DMS53 (cell line): ENCODE data around the gene PSMD8.
"Not testable (repeated sequence)": the region's sequence is repeated elsewhere in the genome, so short reads cannot be mapped to it uniquely, and the experiment has no call there.

ENCODE experiments used
- DNase-seq: peaks from one replicate; lab custom pipeline; 2025; lab: John Stamatoyannopoulos, UW

PSMD8 gene

DNA sequence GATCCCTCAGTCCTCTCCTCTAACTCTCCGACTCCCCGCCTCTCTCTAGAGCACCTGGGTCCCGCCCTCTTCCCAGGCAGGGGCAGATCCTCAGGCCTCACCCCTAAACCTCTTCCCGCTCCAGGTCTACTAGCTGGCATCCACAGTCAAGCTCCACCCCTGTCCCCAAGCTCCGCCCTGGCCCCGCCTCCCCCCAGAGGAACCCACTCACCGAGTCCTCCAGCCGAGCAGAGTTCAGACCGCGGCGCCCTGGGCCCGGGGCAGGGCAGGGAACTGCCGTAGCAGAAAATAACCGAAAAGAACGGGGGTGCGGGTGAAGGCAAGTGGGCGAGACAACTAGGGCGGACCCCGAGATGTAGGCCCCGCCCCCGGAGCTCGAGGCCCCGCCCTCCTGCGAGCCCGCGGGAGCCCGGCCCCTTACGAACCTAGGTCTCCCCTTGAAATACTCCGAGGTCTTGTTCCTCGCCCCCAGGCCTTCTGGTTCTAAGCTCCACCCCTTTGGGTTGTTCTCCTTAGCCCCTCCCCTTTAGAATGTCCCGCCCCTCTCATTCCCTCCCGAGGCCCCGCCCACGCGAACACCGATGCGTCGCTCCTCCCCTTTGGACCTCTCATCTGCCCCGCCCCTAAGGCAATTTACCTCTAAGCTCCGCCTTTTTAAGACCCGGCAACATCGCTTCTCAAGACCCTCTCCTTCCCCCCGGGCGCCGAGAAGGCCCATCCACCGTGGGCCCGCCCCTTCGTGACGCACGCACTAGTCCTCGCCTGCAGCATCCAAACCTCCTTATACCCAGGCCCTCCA lies 13.4 kb downstream of the PSMD8 start, which contains the start of gene GGN:
Gene GGN, minus strand, starts transcription at position 485 of the 799 bp plus-strand sequence. CDS start 773 bp downstream, outside the sequence.
- DNase-seq = peak; percentile 94

DNA sequence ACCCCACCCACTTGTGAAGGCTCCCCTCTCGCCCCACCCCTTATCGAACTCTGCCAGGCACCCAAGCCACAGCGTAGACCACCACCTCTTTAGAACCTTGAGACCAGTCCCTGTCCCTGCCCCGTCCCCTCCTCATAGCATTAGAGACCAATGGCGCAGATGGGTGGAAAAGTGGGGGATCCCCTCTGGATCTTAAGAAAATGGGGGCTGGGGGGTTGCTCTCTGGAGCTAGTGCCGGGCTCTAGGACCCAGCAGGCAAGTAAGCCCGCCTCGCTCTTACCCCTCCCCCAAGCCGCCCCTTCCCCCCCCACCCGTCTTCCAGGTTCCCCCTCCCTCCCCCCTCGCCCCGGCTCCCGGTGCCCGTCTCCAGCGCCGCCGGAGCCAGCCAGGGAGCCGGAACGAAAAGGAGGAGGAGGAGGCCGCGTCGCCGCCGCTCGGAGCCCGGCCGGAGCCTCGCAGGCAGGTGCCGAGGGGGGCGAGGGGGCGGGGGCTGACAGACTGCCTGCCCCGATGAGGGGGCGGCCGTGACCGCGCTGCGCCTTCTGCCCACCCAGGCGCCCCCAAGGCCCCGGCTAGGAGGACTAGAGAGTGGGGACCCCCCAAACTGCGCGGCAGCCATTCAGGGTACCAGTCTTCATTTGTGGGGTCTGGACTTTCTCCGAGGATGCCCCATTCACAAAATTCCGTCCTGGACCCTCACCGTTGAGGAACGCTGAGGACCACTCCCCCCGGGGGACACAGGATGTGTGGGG lies 14.2 kb downstream of the PSMD8 start, which contains the start of gene SPRED3:
Gene SPRED3, plus strand, starts transcription at position 349 of the 752 bp plus-strand sequence. CDS start 1,606 bp downstream, outside the sequence.
- peak; percentile 75 for DNase-seq

DNA sequence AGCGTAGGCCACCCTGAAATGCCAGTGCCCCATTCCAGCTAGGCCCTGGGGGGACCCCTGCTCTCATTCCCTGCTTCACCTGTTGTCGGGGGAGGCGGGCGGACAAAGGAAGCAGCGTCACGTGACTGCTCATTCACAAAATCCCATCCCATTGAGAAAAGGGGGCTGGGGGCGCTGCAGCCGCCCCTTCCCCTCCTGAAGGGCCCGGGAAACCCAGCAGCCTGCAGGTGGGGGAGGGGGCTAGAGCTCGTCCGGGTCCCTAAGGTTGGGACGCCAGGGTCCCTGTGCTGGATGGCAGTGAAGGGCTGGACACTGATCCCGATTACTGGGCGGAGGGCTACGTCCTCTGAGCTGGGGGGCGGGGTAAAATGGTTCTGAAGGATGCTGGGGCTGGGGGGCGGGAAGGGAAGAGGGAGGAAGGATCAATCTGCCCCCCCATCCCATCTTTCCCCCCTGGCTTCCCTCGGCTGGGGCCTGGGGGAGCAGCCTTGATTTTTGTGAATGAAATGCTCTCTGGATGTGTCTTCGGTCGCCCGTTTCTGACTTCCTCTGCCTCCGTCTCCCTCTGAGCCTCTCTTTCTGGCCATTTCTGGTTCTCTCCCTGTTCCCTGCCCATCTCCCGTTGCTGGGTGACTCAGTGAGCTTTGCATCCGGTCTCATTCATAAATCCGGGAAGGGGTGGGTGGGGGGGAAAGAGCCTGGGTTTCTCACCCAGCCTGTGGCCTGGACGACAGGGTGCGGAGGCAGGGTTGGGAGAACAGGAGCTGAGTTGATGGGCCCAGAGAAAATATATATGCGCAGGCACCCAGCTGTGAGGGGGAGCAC lies 14.9 kb downstream of the PSMD8 start:
- peak; percentile 78 for DNase-seq

DNA sequence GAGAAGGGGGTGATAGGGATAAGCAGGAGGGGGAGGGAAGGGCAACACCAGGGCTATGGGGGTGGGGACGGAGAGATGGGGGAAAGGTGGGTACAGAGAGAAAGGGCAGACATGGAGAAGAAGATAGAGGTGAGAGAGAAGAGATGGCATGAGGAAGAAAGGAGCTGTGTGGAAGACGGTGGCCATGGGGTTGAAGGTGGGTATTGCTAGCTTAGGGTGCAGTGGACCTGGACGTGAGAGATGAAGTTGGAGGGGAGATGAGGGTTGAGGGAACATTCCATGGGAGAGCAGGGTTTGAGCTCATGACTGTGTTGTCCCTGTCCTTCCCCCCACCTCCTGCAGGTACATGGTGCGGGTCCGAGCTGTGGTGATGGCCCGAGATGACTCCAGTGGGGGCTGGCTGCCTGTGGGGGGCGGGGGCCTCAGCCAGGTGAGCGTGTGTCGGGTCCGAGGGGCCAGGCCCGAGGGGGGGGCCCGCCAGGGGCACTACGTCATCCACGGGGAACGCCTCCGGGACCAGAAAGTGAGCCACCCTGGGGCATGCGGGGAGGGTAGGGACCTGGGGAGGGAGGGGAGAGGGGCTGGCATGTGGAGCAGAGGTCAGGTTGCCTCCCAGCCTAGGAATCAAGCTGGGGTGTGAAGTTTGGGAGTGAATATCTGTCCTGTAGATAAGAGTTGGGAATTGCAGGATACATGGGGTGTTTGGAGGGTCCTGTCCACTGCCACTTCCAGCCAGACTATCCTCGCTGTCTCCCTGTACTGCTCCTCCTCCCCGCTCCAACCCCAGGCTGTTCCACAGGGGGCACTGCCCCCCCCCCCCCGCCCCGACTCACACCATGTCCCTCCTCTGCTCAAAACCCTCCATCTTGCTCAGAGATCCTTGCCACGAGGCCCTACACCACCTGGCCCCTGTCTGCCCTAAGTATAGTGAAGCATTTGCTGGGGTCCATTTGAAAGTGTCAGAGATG lies 15.9 kb downstream of the PSMD8 start:
- DNase-seq = no peak

DNA sequence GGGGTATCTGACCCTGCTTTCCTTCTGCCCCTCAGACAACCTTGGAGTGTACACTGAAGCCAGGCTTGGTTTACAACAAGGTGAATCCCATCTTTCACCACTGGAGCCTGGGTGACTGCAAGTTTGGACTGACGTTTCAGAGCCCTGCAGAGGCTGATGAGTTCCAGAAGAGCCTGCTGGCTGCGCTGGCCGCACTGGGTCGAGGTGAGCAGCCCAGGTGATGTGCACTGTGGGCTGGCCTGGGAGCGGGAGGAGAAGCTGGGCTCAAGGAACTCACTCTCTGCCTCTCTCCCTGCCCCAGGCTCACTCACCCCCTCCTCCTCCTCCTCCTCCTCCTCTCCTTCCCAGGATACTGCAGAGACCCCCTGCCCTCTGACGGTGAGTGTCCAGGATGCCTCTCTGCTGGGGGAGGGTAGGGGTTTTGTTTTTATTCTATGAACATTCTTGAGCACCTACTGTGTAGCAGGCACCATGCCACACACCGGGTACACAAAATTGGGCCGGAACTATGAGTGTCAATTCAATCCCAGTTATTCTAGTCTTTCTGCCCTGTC lies 17.6 kb downstream of the PSMD8 start:
- no peak for DNase-seq

DNA sequence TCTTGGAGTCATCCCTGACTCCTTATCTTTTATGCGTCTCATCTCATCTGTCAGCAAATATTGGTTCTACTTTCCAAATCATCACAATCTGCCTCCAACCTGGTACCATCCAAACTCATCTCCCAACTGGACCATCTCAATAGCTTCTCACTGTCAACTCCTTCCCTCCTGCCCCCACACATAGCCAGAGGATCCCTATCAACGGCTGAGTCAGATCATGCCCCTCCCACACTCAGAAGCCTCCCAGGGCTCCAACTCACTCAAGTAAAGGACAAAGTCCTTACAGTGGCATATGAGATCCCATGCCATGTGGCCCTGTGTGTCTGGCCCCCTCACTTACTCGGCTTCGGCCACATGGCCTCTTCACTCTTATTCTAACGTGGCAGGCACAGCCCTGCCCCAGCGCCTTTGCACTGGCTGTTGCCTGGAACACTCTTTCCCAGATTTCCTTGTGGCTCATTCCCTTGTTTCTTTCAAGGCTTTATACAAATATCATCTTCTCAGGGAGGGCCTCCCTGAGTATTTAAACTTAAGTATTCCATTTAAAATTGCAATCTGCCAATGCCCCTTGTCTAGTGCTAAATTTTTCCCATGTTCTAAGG lies 18.4 kb downstream of the PSMD8 start:
- DNase-seq = peak; percentile 40

DNA sequence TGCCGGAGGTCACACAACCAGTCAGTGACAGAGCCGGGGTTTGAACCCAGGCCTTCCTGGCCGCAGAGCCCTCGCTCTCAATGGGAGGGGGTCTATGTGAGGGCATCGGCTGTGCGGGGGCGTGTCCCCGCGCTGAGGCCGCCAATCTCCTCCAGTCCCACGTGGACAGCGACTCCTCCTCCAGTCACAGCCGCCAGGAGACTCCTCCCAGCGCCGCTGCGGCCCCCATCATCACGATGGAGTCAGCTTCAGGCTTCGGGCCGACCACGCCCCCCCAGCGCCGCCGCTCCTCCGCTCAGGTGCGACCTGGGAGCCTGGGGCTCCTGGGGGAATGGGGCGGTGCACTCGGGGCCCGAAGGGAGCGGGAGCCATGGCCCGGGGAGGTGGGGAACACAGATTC lies 20.1 kb downstream of the PSMD8 start:
- DNase-seq = peak; percentile 65

DNA sequence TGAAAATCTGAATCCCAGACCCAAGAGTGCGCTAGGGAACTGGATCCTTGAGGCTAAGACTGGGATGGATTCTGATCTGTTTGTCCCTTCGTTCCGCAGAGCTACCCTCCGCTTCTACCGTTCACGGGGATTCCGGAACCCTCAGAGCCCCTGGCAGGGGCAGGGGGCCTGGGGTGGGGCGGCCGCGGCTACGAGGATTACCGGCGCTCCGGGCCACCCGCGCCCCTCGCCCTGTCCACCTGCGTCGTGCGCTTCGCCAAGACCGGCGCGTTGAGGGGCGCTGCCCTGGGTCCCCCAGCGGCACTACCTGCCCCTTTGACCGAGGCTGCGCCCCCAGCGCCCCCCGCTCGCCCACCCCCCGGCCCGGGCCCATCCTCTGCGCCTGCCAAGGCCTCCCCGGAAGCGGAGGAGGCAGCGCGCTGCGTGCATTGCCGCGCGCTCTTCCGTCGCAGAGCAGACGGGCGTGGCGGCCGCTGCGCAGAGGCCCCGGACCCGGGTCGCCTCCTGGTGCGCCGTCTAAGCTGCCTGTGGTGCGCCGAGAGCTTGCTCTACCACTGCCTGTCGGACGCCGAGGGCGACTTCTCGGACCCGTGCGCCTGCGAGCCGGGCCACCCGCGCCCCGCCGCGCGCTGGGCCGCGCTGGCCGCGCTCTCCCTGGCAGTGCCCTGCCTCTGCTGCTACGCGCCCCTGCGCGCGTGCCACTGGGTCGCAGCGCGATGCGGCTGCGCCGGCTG lies 21.2 kb downstream of the PSMD8 start:
- no peak for DNase-seq

DNA sequence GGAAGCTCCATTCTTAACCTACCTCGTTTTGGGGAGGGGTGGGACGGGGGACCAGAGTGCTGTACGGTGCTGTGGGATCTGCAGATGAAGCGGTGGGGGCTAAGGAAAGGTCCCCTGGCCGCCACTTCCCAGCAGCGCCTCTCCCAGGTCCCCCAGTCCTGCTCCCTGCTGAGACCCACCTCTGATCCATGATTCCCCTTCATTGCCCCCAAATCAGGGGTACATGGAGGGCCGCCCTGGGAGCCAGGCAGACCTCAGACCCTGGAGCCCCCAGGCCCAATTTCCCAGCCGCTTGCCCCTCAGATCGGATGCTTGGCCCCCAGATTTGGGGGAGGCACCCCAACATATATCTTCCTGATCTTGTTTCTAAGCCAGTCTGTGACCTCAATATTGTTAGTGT lies 24.7 kb downstream of the PSMD8 start:
- DNase-seq = no peak

DNA sequence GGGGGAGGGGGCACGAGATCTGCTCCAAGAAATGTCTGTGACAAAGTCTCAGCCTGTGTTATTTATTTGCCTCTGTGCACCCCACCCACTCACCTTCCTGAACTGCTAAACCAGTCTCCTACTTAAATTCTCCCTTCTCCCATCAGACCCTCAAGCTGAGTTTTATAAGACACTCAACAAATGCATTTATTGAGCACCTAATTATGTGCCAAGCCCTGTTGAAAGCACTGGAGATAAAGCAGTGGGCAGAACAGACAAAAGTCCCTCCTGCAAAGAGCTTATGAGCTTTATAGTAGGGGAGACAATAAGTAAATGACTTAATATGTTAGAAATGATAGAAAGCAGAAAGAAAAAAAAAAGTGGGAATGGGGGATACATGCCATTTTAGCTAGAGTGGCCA lies 25.2 kb downstream of the PSMD8 start:
- DNase-seq = no peak

DNA sequence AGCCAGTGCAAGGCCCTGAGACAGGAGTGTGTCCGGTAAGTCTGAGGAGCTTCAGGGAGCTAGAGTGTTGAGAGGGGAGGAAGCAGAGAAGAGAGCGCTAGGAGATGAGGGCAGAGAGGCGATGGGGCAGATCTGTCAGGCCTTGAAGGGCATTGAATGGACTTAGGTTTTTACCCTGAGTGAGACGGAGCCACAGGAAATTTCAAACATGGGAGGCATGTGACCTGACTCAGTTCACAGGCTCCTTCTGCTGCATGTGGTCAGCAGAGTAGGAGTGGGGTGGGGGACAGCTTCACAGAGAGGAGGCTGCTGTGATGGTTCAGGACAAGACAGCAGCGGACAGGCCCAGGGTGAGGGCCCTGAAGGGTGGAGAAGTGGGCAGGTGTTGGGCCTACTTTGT lies 26.0 kb downstream of the PSMD8 start:
- no peak for DNase-seq

DNA sequence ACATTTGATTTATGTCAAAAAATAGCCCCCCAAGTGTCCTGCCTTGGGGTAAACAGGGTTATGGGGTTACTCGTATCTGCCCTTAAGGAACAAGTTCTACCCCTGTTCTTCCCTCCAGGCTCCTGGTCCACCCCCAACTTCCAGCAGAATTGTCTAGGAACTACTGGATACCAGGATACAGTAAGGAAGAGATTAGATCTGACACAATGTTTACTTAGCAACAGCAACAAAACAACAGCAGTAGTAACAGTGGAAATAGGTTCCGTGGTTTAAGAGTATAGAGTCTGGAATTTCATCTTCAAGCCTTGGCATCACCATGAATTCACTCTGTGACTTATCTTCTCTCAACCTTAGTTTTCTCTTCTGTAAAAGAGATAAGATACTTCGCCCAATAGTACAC lies 26.8 kb downstream of the PSMD8 start:
- DNase-seq = peak; percentile 62

DNA sequence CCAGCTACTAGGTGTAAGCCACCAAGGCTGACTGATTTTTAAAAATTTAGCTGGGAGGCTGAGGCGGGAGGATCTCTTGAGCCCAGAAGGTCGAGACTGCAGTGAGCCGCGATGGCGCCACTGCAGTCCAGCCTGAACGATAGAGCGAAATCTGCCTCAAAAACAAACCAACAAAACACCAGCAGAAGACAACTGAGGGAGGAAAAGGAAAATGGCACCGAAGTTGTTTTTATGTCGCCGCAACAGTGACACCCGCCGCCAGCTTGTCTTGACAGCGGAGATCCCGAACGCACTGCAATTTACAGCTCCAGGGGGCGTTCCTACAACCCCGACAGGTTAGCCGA lies 28.2 kb downstream of the PSMD8 start:
- no peak for DNase-seq

DNA sequence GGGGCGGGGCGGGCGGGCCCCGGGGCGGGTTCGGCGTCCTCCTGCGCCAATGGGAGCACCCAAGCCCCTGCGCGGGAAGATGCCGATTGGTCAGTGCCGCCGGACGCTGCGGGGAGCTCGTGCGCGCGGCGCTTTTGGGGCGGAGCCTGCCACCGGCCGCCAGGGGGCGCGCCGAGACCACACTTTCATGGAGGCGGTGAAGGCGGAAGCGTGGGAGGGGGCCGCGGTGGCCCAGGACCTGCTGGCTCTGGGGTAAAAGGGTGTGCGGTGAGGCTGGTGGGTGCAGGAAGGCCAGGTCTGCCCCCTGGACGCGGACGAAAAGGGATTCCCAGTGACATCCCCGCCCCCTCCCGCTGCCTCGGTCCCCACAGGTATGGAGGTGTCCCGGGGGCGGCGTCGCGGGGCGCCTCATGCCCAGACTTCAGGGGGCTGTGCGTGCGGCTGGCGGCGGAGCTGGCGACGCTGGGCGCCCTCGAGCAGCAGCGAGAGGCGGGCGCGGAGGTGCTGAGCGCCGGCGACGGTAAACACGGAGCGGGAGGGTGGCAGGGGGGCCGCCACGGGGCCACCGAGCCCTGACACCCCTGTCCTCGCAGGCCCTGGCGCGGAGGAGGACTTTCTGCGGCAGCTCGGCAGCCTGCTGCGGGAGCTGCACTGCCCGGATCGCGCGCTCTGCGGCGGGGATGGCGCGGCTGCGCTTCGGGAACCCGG lies 28.8 kb downstream of the PSMD8 start, which contains the start of gene FAM98C:
Gene FAM98C, plus strand, starts transcription at position 127 of the 708 bp plus-strand sequence. Its CDS starts 61 bp downstream, at position 188.
- peak; percentile 99 for DNase-seq

DNA sequence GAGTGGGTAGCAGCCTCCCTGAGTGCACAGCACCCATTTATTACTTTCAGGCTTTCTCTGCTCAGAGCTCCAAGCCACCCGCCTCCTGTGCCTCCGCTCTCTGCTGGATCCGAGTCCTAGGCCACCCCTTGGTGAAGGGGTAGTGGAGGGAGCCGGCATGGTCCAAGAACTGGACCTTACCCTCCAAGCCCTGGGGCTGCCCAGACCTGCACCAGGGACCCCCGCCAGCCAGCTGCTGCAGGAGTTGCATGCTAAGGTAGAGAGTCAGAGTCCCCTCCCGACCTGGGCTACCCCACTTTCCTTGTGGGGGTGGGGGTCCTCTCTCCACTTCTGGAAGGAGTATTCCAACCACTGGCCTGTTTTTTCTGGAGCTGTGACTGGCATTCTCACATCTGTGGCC lies 30.5 kb downstream of the PSMD8 start:
- DNase-seq = no peak

DNA sequence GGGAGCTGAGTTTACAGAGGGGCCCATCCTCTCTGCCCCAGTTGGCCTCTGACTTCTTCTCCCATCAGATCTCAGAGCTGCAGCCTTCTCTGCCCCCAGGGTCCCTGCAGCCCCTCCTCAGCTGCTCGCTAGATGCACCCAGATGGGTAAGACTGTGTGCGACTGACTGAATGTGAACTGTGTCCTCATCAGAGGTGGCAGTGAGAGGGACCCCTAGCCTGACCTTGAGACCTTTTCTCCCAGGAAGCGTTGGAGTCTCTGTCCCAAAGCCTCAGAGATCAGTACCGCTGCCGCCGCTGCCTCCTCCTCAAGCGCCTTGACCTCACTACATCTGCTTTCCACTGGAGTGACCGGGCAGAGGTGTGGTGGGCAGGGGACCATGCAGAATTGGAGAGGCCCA lies 30.9 kb downstream of the PSMD8 start:
- no peak for DNase-seq

DNA sequence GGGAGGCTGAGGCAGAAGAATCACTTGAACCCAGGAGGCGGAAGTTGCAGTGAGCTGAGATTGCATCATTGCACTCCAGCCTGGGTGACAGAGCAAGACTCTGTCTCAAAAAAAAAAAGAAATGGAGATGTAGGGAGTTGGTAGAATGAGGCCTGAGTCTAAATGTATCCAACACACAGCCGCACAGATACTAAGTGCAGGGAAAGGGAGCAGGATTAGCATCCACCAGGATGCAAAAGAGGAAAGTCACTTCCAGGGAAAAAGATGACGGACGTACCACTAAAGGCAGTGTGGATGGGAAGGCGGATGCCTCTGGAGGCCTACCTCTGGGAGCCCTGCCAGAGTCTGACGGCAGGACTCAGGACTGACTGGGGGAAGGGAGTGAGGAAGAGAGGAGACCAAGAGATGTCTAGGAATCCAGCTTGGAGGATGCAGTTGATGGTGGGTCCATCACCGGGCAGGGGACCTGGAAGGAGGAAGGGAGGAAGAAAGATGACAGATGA lies 35.3 kb downstream of the PSMD8 start:
- no peak for DNase-seq

DNA sequence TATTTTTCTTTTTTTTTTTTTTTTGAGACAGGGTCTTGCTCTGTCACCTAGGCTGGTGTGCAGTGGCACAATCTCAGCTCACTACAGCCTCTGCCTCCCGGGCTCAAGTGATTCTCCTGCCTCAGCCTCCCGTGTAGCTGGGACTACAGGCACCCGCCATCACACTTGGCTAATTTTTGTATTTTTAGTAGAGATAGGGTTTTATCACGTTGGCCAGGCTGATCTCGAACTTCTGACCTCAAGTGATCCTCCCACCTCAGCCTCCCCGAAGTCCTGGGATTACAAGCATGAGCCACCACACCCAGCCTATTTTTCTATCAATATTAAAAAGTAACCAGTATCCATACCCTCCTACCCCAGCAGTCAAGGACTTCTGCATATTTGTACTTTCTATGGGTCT lies 36.0 kb downstream of the PSMD8 start:
- not testable (repeated sequence) for DNase-seq
